ENCODE data around the gene ATP5IF1. TPM values are rescaled to one million over a fixed set of nuclear protein-coding genes. Genes with fewer than 3 reads are reported as not detected.

The ATP5IF1 gene
- total and polyA plus RNA-seq, 9 of the 15 experiments (the other 6 are each of a cell fraction or from before 2014, with no cell fraction given), result 292 to 1,422 (median 388) TPM

- TF ChIP-seq EHMT2 (IDR thresholded peaks at IDR 0.05), result no peak
- no peak for TF ChIP-seq MED1 (CRISPR knock-in tag; IDR thresholded peaks at IDR 0.05; ENCODE audit: borderline replicate concordance)
- 0 out of 4 replicates have a peak, but pooled peaks of 1 of the 2 experiments have one; percentile 25 for TF ChIP-seq MAZ (CRISPR knock-in tag; conservative IDR thresholded peaks at IDR 0.05 in 1 of 2, IDR thresholded peaks at IDR 0.05 in 1 of 2)
- TF ChIP-seq IRF2 (CRISPR knock-in tag; IDR thresholded peaks at IDR 0.05), result no peak
- peak; percentile 94; the same call in 1 of the 2 replicates for TF ChIP-seq AFF4 (CRISPR knock-in tag; IDR thresholded peaks at IDR 0.05)
- TF ChIP-seq E2F5 (CRISPR knock-in tag; IDR thresholded peaks at IDR 0.05), result 0 out of 2 replicates have a peak, but pooled peaks have one; percentile 2
- 0 out of 2 replicates have a peak, but pooled peaks have one; percentile 48 for TF ChIP-seq CHD2 (IDR thresholded peaks at IDR 0.05; ENCODE audit: low read depth, low read length)
- no peak for TF ChIP-seq ZNF41 (CRISPR knock-in tag; conservative IDR thresholded peaks at IDR 0.05)
- TF ChIP-seq CHD1 (IDR thresholded peaks at IDR 0.05; ENCODE audit: low read length), result peak; percentile 57
- TF ChIP-seq PBX2 (CRISPR knock-in tag; IDR thresholded peaks at IDR 0.05; ENCODE audit: low read depth), result no peak
- TF ChIP-seq PBX2 (tag; conservative IDR thresholded peaks at IDR 0.05; ENCODE audit: low read depth), result no peak
- no peak for TF ChIP-seq FOXM1 (IDR thresholded peaks at IDR 0.05; ENCODE audit: low read depth)
- peak; percentile 37; the same call in 1 of the 2 replicates for TF ChIP-seq FOXM1 (CRISPR knock-in tag; IDR thresholded peaks at IDR 0.05; ENCODE audit: low read depth)
- no peak for TF ChIP-seq RFX1 (IDR thresholded peaks at IDR 0.05)
- TF ChIP-seq JUN (IDR thresholded peaks at IDR 0.05; ENCODE audit: borderline replicate concordance, low read depth, low read length), result no peak
- no peak for TF ChIP-seq JUN (CRISPR knock-in tag; IDR thresholded peaks at IDR 0.05; ENCODE audit: borderline replicate concordance)
- peak; percentile 94 for TF ChIP-seq ZNF444 (CRISPR knock-in tag; IDR thresholded peaks at IDR 0.05)
- no peak for TF ChIP-seq SOX6 (IDR thresholded peaks at IDR 0.05)
- TF ChIP-seq FOXO4 (CRISPR knock-in tag; IDR thresholded peaks at IDR 0.05), result peak; percentile 62; the same call in 1 of the 2 replicates
Observed at GRCh38 chr1:28259934-28260802, 24.2 kb downstream of the ATP5IF1 start (continued).

All from K562 (cell line).